Measurements from ENCODE around the gene CCBE1.

CCBE1 gene

GRCh38 chr18:59388817-59389216 is 308.4 kb downstream of the CCBE1 start:
- Histone ChIP-seq H3K79me2 (ENCODE audit: insufficient read depth, low read length) (no peaks in the 10 kb centered on the region), H3K27me3 (ENCODE audit: low read length) (no peaks in the 10 kb centered on the region), H3F3A (ENCODE audit: insufficient read depth) (no peaks in the 10 kb centered on the region), H3K4me3 (ENCODE audit: insufficient read depth, low read length, poor library complexity, severe bottlenecking) (no peak overlapping the region), H3K9me2 (replicated peaks; ENCODE audit: insufficient read depth, low read length) (no peaks in the 10 kb centered on the region), H2AFZ (ENCODE audit: low read depth, low read length, severe bottlenecking) (no peak overlapping the region), H3K9ac (ENCODE audit: low read length) (no peak overlapping the region), H3K4me2 (ENCODE audit: low read depth, low read length, poor library complexity, severe bottlenecking) (no peak overlapping the region), H4K20me1 (ENCODE audit: low read depth, low read length) (no peaks in the 10 kb centered on the region), H3K27ac (ENCODE audit: low read depth, low read length) (no peak overlapping the region), H3K9me3 (ENCODE audit: insufficient read depth, low read length) (no peaks in the 10 kb centered on the region), H3K36me3 (ENCODE audit: low read length) (no peaks in the 10 kb centered on the region)
- TF ChIP-seq, protein P1, sequence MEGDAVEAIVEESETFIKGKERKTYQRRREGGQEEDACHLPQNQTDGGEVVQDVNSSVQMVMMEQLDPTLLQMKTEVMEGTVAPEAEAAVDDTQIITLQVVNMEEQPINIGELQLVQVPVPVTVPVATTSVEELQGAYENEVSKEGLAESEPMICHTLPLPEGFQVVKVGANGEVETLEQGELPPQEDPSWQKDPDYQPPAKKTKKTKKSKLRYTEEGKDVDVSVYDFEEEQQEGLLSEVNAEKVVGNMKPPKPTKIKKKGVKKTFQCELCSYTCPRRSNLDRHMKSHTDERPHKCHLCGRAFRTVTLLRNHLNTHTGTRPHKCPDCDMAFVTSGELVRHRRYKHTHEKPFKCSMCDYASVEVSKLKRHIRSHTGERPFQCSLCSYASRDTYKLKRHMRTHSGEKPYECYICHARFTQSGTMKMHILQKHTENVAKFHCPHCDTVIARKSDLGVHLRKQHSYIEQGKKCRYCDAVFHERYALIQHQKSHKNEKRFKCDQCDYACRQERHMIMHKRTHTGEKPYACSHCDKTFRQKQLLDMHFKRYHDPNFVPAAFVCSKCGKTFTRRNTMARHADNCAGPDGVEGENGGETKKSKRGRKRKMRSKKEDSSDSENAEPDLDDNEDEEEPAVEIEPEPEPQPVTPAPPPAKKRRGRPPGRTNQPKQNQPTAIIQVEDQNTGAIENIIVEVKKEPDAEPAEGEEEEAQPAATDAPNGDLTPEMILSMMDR (IDR thresholded peaks at IDR 0.05; ENCODE audit: insufficient read depth, low read length, poor library complexity, severe bottlenecking) = no peak
- TF ChIP-seq EZH2phosphoT487 (conservative IDR thresholded peaks at IDR 0.05; ENCODE audit: low read length) = no peak

DNA sequence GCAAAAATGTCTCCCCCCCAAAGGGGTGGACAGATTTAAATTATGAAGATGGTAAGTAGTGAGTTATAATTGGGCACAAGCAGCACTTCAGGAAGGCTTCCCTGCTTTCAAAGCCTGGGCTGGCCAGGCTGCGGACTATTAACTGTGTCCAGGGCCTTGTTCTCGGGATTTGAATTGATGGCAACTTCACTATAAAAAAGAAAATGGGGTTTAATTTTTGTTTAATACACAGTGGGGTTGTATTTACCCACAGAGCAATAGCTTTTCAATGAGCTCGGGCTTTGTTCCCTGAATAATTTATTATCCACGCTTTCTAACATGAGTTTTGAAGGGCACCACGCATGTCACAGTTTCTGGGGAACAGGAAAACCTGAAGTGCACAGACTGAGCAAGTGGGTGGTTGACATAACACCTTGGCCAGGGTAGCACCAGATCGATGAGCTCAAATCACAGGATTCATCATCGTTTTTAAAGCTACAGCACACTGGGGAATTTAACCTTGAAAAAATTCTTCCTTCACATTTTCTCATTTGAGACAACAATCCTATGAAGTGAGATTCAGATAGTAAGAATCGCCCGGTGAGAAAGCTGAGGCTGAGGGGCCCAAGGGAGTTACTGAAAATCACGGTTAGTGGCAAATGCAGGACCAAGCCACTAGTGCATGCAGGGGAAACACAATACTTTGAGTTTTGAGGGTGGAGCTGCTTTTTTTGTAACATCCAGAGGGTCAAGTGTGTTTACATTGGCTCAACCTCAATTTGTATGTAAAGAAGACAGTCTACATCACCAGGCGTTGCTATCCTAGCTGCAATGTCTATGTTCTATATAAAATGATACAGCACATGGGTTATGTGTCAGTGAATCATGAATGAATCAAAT is 309.3 kb downstream of the CCBE1 start:
- H4K20me1 ChIP-seq (ENCODE audit: low read depth, low read length) = no peaks in the 10 kb centered on the region
- H3K79me2 ChIP-seq (ENCODE audit: insufficient read depth, low read length) = no peaks in the 10 kb centered on the region
- no peak overlapping the region for H3K4me3 ChIP-seq (ENCODE audit: insufficient read depth, low read length, poor library complexity, severe bottlenecking)
- H3F3A ChIP-seq (ENCODE audit: insufficient read depth) = no peaks in the 10 kb centered on the region
- no peak for TF ChIP-seq EZH2phosphoT487 (conservative IDR thresholded peaks at IDR 0.05; ENCODE audit: low read length)
- TF ChIP-seq, protein P1 (IDR thresholded peaks at IDR 0.05; ENCODE audit: insufficient read depth, low read length, poor library complexity, severe bottlenecking) = no peak
- H3K4me2 ChIP-seq (ENCODE audit: low read depth, low read length, poor library complexity, severe bottlenecking) = no peak overlapping the region
- no peak overlapping the region for H3K9ac ChIP-seq (ENCODE audit: low read length)
- H3K27me3 ChIP-seq (ENCODE audit: low read length) = no peaks in the 10 kb centered on the region
- H3K9me3 ChIP-seq (ENCODE audit: insufficient read depth, low read length) = no peaks in the 10 kb centered on the region
- H3K36me3 ChIP-seq (ENCODE audit: low read length) = no peaks in the 10 kb centered on the region
- H3K9me2 ChIP-seq (replicated peaks; ENCODE audit: insufficient read depth, low read length) = no peaks in the 10 kb centered on the region
- no peak overlapping the region for H2AFZ ChIP-seq (ENCODE audit: low read depth, low read length, severe bottlenecking)
- no peak overlapping the region for H3K27ac ChIP-seq (ENCODE audit: low read depth, low read length)

- H3K27ac ChIP-seq (ENCODE audit: low read depth, low read length) = no peak overlapping the region
- H3K9me3 ChIP-seq (ENCODE audit: insufficient read depth, low read length) = no peaks in the 10 kb centered on the region
- no peak overlapping the region for H3K4me3 ChIP-seq (ENCODE audit: insufficient read depth, low read length, poor library complexity, severe bottlenecking)
- H3K36me3 ChIP-seq (ENCODE audit: low read length) = no peaks in the 10 kb centered on the region
- no peaks in the 10 kb centered on the region for H3K79me2 ChIP-seq (ENCODE audit: insufficient read depth, low read length)
- no peak overlapping the region for H2AFZ ChIP-seq (ENCODE audit: low read depth, low read length, severe bottlenecking)
- no peaks in the 10 kb centered on the region for H3K9me2 ChIP-seq (replicated peaks; ENCODE audit: insufficient read depth, low read length)
- TF ChIP-seq, protein P1 (IDR thresholded peaks at IDR 0.05; ENCODE audit: insufficient read depth, low read length, poor library complexity, severe bottlenecking) = no peak
- TF ChIP-seq EZH2phosphoT487 (conservative IDR thresholded peaks at IDR 0.05; ENCODE audit: low read length) = no peak
- no peak overlapping the region for H3K9ac ChIP-seq (ENCODE audit: low read length)
- H3K4me2 ChIP-seq (ENCODE audit: low read depth, low read length, poor library complexity, severe bottlenecking) = no peak overlapping the region
- no peaks in the 10 kb centered on the region for H3F3A ChIP-seq (ENCODE audit: insufficient read depth)
- H3K27me3 ChIP-seq (ENCODE audit: low read length) = no peaks in the 10 kb centered on the region
- H4K20me1 ChIP-seq (ENCODE audit: low read depth, low read length) = no peaks in the 10 kb centered on the region
Observed at GRCh38 chr18:59386909-59387686, 310.1 kb downstream of the CCBE1 start.

All from SU-DHL-6 (cell line).